A549 (cell line): ENCODE results near the gene HBQ1. TPM values are rescaled to one million over a fixed set of nuclear protein-coding genes. Genes with fewer than 3 reads are reported as not detected.
"Not testable (repeated sequence)": the region's sequence is repeated elsewhere in the genome, so short reads cannot be mapped to it uniquely, and the experiment has no call there.

Experiments
- ATAC-seq, 2 experiments: fragments of 200-7000 bp in 1 of 2; fragments of >200 bp in 1 of 2; cut with Nextera tagmentation in 1 of 2; cut with Tn5 transposase in 1 of 2; 3 replicates each; pipeline versions ENCODE4 v1.8.0 to v1.9.1; 2018 to 2020; ENCODE audit warnings: mild to moderate bottlenecking in 1 of 2, moderate library complexity in 1 of 2
- CTCF ChIA-PET: fragments of 300-600 bp; sonication (Branson Sonifier 250); formaldehyde crosslinking; extraction: SDS; loops from one replicate; lab custom pipeline; 2021; ENCODE audit warnings: antibody characterized with exemption, inconsistent platforms; lab: Yijun Ruan, JAX
- POLR2A ChIA-PET: fragments of 350-600 bp; formaldehyde crosslinking; extraction: SDS; loops from one replicate; lab custom pipeline; 2021; ENCODE audit warnings: antibody characterized with exemption, inconsistent platforms; lab: Yijun Ruan, JAX
- DNase-seq, 2 experiments: peaks; one replicate each; pipeline versions ENCODE4 v3.0.0 to v3.0.0-alpha.2; 2011 to 2016; ENCODE audit warnings: low read depth in 1 of 2, low spot score in 1 of 2
- FAIRE-seq: peaks from 2 replicates; lab custom pipeline; 2011; peaks lifted over from hg19 to GRCh38; lab: Jason Lieb, UNC
- H3K27ac ChIP-seq, 2 experiments: fragments of >200 bp; sonication (Bioruptor Twin); formaldehyde crosslinking; 3 replicates each; pipeline ENCODE4 v1.5.1; 2016 to 2017
- H3K4me1 ChIP-seq: fragments of >200 bp; sonication (Bioruptor Twin); formaldehyde crosslinking; 3 replicates; pipeline ENCODE4 v1.6.1; 2016
- H3K4me2 ChIP-seq: fragments of >200 bp; sonication (Bioruptor Twin); formaldehyde crosslinking; 3 replicates; pipeline ENCODE4 v1.6.1; 2016
- H3K4me3 ChIP-seq: fragments of >200 bp; sonication (Bioruptor Twin); formaldehyde crosslinking; 3 replicates; pipeline ENCODE4 v1.5.1; 2016
- H3K9me3 ChIP-seq: fragments of >200 bp; sonication (Bioruptor Twin); formaldehyde crosslinking; 3 replicates; pipeline ENCODE4 v1.6.1; 2016
- CHD2 ChIP-seq: fragments of 150-350 bp; IDR thresholded peaks from 2 replicates; pipeline ENCODE4 v1.6.1; 2014; ENCODE audit warnings: low read length; ENCODE audit not compliant: partially characterized antibody
- CTCF ChIP-seq: fragments of >200 bp; sonication (Bioruptor Twin); formaldehyde crosslinking; IDR thresholded peaks from 3 replicates; pipeline ENCODE4 v1.5.1; 2016
- E2F6 ChIP-seq: IDR thresholded peaks from 2 replicates; pipeline ENCODE4 v1.6.1; 2012; ENCODE audit warnings: low read depth, borderline replicate concordance
- EHF ChIP-seq: fragments of 250-450 bp; sonication (Bioruptor Pico); IDR thresholded peaks from 2 replicates; pipeline ENCODE4 v1.5.0; 2020; ENCODE audit warnings: mild to moderate bottlenecking
- EHMT2 ChIP-seq: fragments of 200-600 bp; sonication (generic); IDR thresholded peaks from 2 replicates; pipeline ENCODE4 v1.6.1; 2016; ENCODE audit warnings: antibody characterized with exemption, low read depth, mild to moderate bottlenecking, moderate library complexity
- ESRRA ChIP-seq: fragments of 150-350 bp; IDR thresholded peaks from 2 replicates; pipeline ENCODE4 v1.6.1; 2014; ENCODE audit warnings: mild to moderate bottlenecking, low read length, borderline replicate concordance
- FOSB ChIP-seq: fragments of 250-450 bp; sonication (Bioruptor Pico); IDR thresholded peaks from 2 replicates; pipeline ENCODE4 v1.5.0; 2020; ENCODE audit warnings: mild to moderate bottlenecking, moderate library complexity
- GATA3 ChIP-seq: IDR thresholded peaks from 2 replicates; pipeline ENCODE4 v1.6.1; 2012; ENCODE audit warnings: borderline replicate concordance
- HDAC2 ChIP-seq: fragments of 200-600 bp; sonication (generic); IDR thresholded peaks from 2 replicates; pipeline ENCODE4 v1.6.1; 2016
- HES2 ChIP-seq: fragments of >200 bp; sonication (Bioruptor Twin); formaldehyde crosslinking; IDR thresholded peaks from 2 replicates; pipeline ENCODE4 v1.6.1; 2016
- HEYL ChIP-seq: fragments of 250-450 bp; sonication (Bioruptor Pico); IDR thresholded peaks from 2 replicates; pipeline ENCODE4 v1.8.0; 2021; ENCODE audit warnings: mild to moderate bottlenecking, moderate library complexity
- JUN ChIP-seq, 2 experiments: fragments of >200 bp; sonication (Bioruptor Twin); formaldehyde crosslinking; IDR thresholded peaks; 2 replicates in 1 of 2; 3 replicates in 1 of 2; pipeline ENCODE4 v1.6.1; 2016 to 2017
- MAX ChIP-seq: IDR thresholded peaks from 2 replicates; pipeline ENCODE4 v1.6.1; 2012
- MAZ ChIP-seq: fragments of 150-350 bp; IDR thresholded peaks from 2 replicates; pipeline ENCODE4 v1.6.1; 2014; ENCODE audit warnings: antibody characterized with exemption, low read depth, low read length, borderline replicate concordance
- NR3C1 ChIP-seq: fragments of >200 bp; sonication (Bioruptor Twin); formaldehyde crosslinking; IDR thresholded peaks from 3 replicates; pipeline ENCODE4 v1.6.1; 2017
- PHF8 ChIP-seq: fragments of 200-600 bp; sonication (generic); IDR thresholded peaks from 2 replicates; pipeline ENCODE4 v1.6.1; 2016; ENCODE audit warnings: low read depth, mild to moderate bottlenecking, antibody characterized with exemption, moderate library complexity, borderline replicate concordance
- POLR2AphosphoS2 ChIP-seq: conservative IDR thresholded peaks from 2 replicates; pipeline ENCODE4 v1.6.1; 2012; ENCODE audit warnings: low read length, improper control_type of control experiment, inconsistent platforms
- RAD21 ChIP-seq, 2 experiments: fragments of >200 bp in 1 of 2; sonication (Bioruptor Twin) in 1 of 2; formaldehyde crosslinking in 1 of 2; IDR thresholded peaks in 1 of 2; conservative IDR thresholded peaks in 1 of 2; 2 replicates in 1 of 2; 3 replicates in 1 of 2; pipeline ENCODE4 v1.6.1; 2012 to 2018; ENCODE audit warnings: inconsistent platforms in 1 of 2
- REST ChIP-seq: fragments of 200-600 bp; sonication (generic); IDR thresholded peaks from 2 replicates; pipeline ENCODE4 v1.6.1; 2016; ENCODE audit warnings: antibody characterized with exemption, mild to moderate bottlenecking, moderate library complexity
- RFX5 ChIP-seq: fragments of 450-650 bp; IDR thresholded peaks from 2 replicates; pipeline ENCODE4 v1.7.1; 2014; ENCODE audit warnings: antibody characterized with exemption, mild to moderate bottlenecking, moderate library complexity
- SMC3 ChIP-seq: fragments of >200 bp; sonication (Bioruptor Twin); formaldehyde crosslinking; IDR thresholded peaks from 3 replicates; pipeline ENCODE4 v1.6.1; 2018; ENCODE audit warnings: inconsistent platforms
- TFCP2L1 ChIP-seq: fragments of 250-450 bp; sonication (Bioruptor Pico); IDR thresholded peaks from 2 replicates; pipeline ENCODE4 v1.5.0; 2021; ENCODE audit warnings: mild to moderate bottlenecking
- ZC3H11A ChIP-seq: fragments of 450-650 bp; IDR thresholded peaks from 2 replicates; pipeline ENCODE4 v1.6.1; 2014; ENCODE audit warnings: antibody characterized with exemption, mild to moderate bottlenecking
- WGBS: methylation state at CpG from one replicate; pipeline ENCODE4 v1.1.6; 2017; ENCODE audit errors: missing lambda C conversion rate; 5-methylcytosine and 5-hydroxymethylcytosine counted together
- polyA plus RNA-seq, 4 experiments: library from polyadenylated mRNA; depleted of rRNA in 3 of 4; stranded (reverse); fragments of >200 nt; fragmentation: RNase III in 1 of 4; extraction: RNeasy Plus Mini Kit Qiagen cat#74134 plus additional on column Dnase treatment in 1 of 4; gene quantifications; 2 replicates in 3 of 4; 3 replicates in 1 of 4; pipeline ENCODE4 v1.2.3, GENCODE V29; 2011 to 2017

HBQ1 gene
- polyA plus RNA-seq, 2 of the 4 experiments (the other 2 are of a cell fraction) = 2.0 to 2.8 TPM

DNA sequence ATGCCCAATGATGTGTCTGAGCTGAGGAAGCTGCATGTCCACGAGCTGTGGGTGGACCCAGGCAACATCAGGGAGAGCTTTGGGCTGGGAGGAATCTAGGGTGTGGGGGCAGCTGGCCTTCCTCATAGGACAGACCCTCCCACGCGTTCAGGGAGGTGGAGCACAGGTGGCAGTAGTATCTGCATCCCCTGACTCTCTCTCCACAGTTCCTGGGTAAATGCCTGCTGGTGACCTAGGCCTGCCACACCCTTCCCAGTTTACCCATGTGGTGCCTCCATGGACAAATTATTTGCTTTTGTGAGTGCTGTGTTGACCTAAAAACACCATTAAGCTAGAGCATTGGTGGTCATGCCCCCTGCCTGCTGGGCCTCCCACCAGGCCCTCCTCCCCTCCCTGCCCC, 11.2 kb upstream of the HBQ1 start:
- TF ChIP-seq PHF8 = no peak
- no peak for TF ChIP-seq HES2
- no peak for TF ChIP-seq GATA3
- no peak for TF ChIP-seq E2F6
- TF ChIP-seq NR3C1 = no peak
- TF ChIP-seq HEYL (CRISPR knock-in tag) = no peak
- no peak for TF ChIP-seq ZC3H11A
- no peak for TF ChIP-seq FOSB (CRISPR knock-in tag)
- TF ChIP-seq RAD21 (conservative IDR thresholded peaks at IDR 0.05 in 1 of 2, IDR thresholded peaks at IDR 0.05 in 1 of 2) = no peak
- no peak for TF ChIP-seq TFCP2L1 (CRISPR knock-in tag)
- TF ChIP-seq ESRRA = no peak
- TF ChIP-seq MAZ = no peak
- TF ChIP-seq RFX5 = no peak
- no peak for TF ChIP-seq SMC3
- TF ChIP-seq JUN (IDR thresholded peaks at IDR 0.05) = no peak
- no peak for TF ChIP-seq CHD2
- TF ChIP-seq HDAC2 = no peak
- no peak for TF ChIP-seq POLR2AphosphoS2
- ATAC-seq (no peak), FAIRE-seq (no peak), DNase-seq (no peak)
- Histone ChIP-seq H3K9me3 (no peaks in the 10 kb centered on the region), H3K4me2 (no peak overlapping the region), H3K4me1 (peaks cover 13% of the 10 kb centered on the region), H3K27ac (no peak overlapping the region), H3K4me3 (no peak overlapping the region)
- 32% methylated on average over 3 of the region's 3 CpGs for WGBS
- POLR2A ChIA-PET = no interaction called here
- CTCF ChIA-PET = interaction anchor here (1.0 to 7.7 kb wide), 7 partner anchors 13 to 193 kb away, joined by 3 to 88 read pairs (median 10); partner anchors contain the start of gene HBQ1

GRCh38 chr16:170088-170507, 10.2 kb upstream of the HBQ1 start:
- FAIRE-seq, H3K4me2 ChIP-seq, H3K27ac ChIP-seq, DNase-seq, H3K4me3 ChIP-seq, H3K9me3 ChIP-seq, POLR2A ChIA-PET: not testable (repeated sequence)
- 9% methylated on average over 4 of the region's 5 CpGs for WGBS
- ATAC-seq = peak; percentile 37 to 60
- peaks cover 12% of the 10 kb centered on the region for H3K4me1 ChIP-seq
- peak; percentile 90 for TF ChIP-seq REST
- 0 out of 2 replicates have a peak, but pooled peaks have one; percentile 51 for TF ChIP-seq EHMT2
- CTCF ChIA-PET = interaction anchor here (0.9 to 7.7 kb wide), 4 partner anchors 11 to 105 kb away, joined by 3 to 88 read pairs (median 10); partner anchors contain the start of gene HBQ1

DNA sequence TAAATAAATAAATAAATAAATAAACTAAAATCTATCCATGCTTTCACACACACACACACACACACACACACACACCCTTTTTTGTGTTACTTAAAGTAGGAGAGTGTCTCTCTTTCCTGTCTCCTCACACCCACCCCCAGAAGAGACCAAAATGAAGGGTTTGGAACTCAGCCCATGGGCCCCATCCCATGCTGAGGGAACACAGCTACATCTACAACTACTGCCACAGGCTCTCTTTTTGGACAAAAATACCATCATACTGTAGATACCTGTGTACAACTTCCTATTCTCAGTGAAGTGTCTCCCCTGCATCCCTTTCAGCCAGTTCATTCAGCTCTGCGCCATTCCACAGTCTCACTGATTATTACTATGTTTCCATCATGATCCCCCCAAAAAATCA, 9.5 kb upstream of the HBQ1 start:
- no peaks in the 10 kb centered on the region for H3K9me3 ChIP-seq
- FAIRE-seq (no peak), ATAC-seq (no peak)
- CTCF ChIA-PET = interaction anchor here (0.9 to 7.7 kb wide), 4 partner anchors 11 to 105 kb away, joined by 3 to 88 read pairs (median 10); partner anchors contain the start of gene HBQ1
- H3K4me2 ChIP-seq = no peak overlapping the region
- WGBS = 3% methylated on average over 1 of the region's 1 CpG
- H3K27ac ChIP-seq = no peak overlapping the region
- TF ChIP-seq REST (no peak), CTCF (no peak), ZC3H11A (no peak), EHF (no peak), MAX (no peak)
- TF ChIP-seq, all 56 proteins: peak for 0
- DNase-seq = no peak
- POLR2A ChIA-PET = no interaction called here
- Histone ChIP-seq H3K4me3 (no peak overlapping the region), H3K4me1 (peaks cover 5% of the 10 kb centered on the region)
